ENCODE data around the gene CAV3. TPM values are rescaled to one million over a fixed set of nuclear protein-coding genes. Genes with fewer than 3 reads are reported as not detected.

The CAV3 gene
- total RNA-seq, 4 donors from 2014 or later: not detected

DNA sequence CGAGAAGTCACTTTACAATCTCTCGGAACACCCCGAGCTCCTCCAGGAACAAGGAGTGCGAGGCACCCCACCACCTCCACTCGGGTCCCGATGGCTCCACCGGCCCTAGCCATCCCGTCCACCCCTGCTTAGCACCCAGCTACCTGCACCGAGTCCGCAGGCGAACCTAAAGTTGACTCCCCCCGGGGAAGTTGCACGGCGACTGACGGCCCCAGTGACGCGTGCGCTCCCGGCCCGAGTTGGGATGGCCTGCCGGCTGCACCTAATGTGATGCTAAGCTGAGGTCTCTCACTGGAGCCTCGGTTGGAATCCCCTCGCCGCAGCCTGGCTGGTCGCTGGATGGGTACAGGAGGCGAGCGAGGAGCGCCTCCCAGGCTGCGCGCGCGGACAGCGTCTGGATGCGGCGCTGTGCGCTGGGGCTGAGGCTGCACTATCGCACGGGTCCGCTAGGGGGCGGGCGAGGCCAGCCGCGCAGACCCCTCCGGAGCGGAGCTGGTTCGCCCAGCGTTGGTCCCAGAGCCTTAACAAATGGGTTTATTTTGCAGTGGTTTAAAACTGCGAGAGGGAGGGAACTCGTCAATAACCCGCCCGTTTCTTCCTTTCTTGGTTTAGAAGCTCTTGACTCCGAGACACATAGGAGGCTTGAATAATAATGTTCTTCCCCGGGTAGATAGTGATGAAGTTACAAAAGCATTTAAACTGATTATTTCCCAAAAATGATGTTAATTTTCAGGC lies 35.7 kb downstream of the CAV3 start, which contains the start of gene OXTR:
Gene OXTR, minus strand, starts transcription at position 526 of the 735 bp plus-strand sequence. CDS start 1,426 bp downstream, outside the sequence.
- TF ChIP-seq CTCF (IDR thresholded peaks at IDR 0.05): peak; percentile 76 to 99 (median 99)
- TF ChIP-seq EP300 (IDR thresholded peaks at IDR 0.05; ENCODE audit: low read depth): no peak
- in situ Hi-C loops (cut with MboI; ENCODE audit: low pct_ligation_motif_present in 1 of 4, low pct_unique_long_range_greater_than_20kb in 1 of 4, low sequenced_read_pairs in 3 of 4): no loop called here
- no peaks in the 10 kb centered on the region for H3K36me3 ChIP-seq
- no peak within 1 kb of the TSS for H3K27ac ChIP-seq
- peak; percentile 54 for DNase-seq
- peaks cover 50% of the 10 kb centered on the region for H3K27me3 ChIP-seq
- H3K4me1 ChIP-seq: peaks cover 3 to 25% (median 17%) of the 10 kb centered on the region in 4 donors
- intact Hi-C loops (cut with DNase I; ENCODE audit: low total_unique reads): no loop called here
- no peaks in the 10 kb centered on the region for H3K9me3 ChIP-seq
- peak within 1 kb of the TSS in 1 of 4 donors; percentile 23 for H3K4me3 ChIP-seq
- 4 to 14% methylated on average over 1 to 53 of the region's 53 CpGs for WGBS, 2 donors (ENCODE audit: low coverage in 1 of 2)

DNA sequence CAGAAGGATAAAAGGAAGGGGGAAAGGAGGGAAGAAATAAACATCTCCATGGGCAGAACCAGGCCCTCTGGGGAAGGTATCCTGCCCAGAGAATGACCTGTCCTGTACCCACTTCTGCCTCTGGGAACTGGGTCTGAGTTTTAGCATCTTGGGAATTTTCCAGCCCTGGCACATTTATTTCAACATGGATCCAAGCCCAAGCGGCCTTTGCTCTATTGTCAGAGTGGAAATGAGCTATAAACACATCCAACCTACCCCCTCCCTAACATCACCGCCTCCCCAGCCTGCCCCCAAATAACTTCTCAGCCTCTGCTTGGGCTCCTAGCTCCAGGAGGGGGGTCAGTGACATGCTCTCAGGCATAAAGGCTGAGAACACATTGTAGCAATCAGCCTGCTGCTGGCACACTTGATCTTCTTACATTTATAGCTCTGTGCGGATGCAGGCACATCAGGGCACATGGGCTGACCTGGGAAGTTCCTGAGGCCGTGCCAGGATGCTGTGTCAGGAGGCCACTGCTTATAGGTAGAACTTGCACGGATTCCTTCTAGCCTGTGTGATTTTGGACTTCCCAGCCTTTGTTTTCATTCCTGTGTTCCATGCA lies 40.4 kb downstream of the CAV3 start:
- DNase-seq: no peak
- H3K27me3 ChIP-seq: peaks cover 19% of the 10 kb centered on the region
- in situ Hi-C loops (cut with MboI; ENCODE audit: low pct_ligation_motif_present in 1 of 4, low pct_unique_long_range_greater_than_20kb in 1 of 4, low sequenced_read_pairs in 3 of 4): no loop called here
- H3K4me1 ChIP-seq: peaks cover 2 to 6% (median 4%) of the 10 kb centered on the region in 4 donors
- 74% methylated on average over 5 of the region's 5 CpGs; no CpG with 5 or more reads in 1 of the 2 donors for WGBS, 2 donors (ENCODE audit: low coverage in 1 of 2)
- H3K36me3 ChIP-seq: no peaks in the 10 kb centered on the region
- no peak for TF ChIP-seq POLR2AphosphoS5 (IDR thresholded peaks at IDR 0.05)
- no peak overlapping the region for H3K4me3 ChIP-seq
- intact Hi-C loops (cut with DNase I; ENCODE audit: low total_unique reads): no loop called here
- no peak overlapping the region for H3K27ac ChIP-seq
- H3K9me3 ChIP-seq: no peaks in the 10 kb centered on the region

- Histone ChIP-seq H3K9me3 (no peaks in the 10 kb centered on the region), H3K27me3 (peaks cover 8% of the 10 kb centered on the region), H3K27ac (no peak overlapping the region), H3K4me1 (no peaks in the 10 kb centered on the region), H3K36me3 (no peaks in the 10 kb centered on the region), H3K4me3 (no peak overlapping the region)
- in situ Hi-C loops (cut with MboI; ENCODE audit: low pct_ligation_motif_present in 1 of 4, low pct_unique_long_range_greater_than_20kb in 1 of 4, low sequenced_read_pairs in 3 of 4): no loop called here
- TF ChIP-seq CTCF (IDR thresholded peaks at IDR 0.05) (no peak), EP300 (IDR thresholded peaks at IDR 0.05; ENCODE audit: low read depth) (no peak), POLR2AphosphoS5 (IDR thresholded peaks at IDR 0.05) (no peak), POLR2A (IDR thresholded peaks at IDR 0.05) (no peak)
- intact Hi-C loops (cut with DNase I; ENCODE audit: low total_unique reads): no loop called here
- DNase-seq: no peak
- 88 to 100% methylated on average over 2 to 5 of the region's 5 CpGs for WGBS, 2 donors (ENCODE audit: low coverage in 1 of 2)
These were observed 41.6 kb downstream of the CAV3 start for GRCh38 chr3:8775181-8775580.

DNA sequence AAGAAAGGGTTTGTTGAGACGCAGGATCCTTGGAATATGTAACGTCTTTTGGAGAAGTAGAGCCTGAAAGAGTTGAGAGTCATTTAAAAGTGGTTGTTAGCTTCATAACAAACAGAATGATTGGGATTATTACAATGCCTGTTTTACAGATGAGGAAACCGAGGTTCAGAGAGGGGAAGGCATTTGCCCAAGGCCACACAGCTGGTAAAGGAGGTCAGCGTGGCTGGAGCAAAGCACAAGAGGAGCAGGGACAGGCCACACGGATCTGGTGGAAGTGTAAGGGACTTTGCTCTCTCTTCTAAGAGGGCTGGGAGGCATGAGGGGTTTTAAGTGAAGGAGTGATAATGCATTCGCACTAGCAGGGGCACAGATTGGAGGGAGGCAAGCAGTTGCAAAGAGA lies 42.0 kb downstream of the CAV3 start:
- Histone ChIP-seq H3K27me3 (peaks cover 4% of the 10 kb centered on the region), H3K4me3 (no peak overlapping the region), H3K27ac (no peak overlapping the region), H3K9me3 (no peaks in the 10 kb centered on the region), H3K36me3 (no peaks in the 10 kb centered on the region), H3K4me1 (no peaks in the 10 kb centered on the region)
- intact Hi-C loops (cut with DNase I; ENCODE audit: low total_unique reads): no loop called here
- 88 to 90% methylated on average over 3 to 6 of the region's 6 CpGs for WGBS, 2 donors (ENCODE audit: low coverage in 1 of 2)
- TF ChIP-seq POLR2AphosphoS5 (IDR thresholded peaks at IDR 0.05) (no peak), EP300 (IDR thresholded peaks at IDR 0.05; ENCODE audit: low read depth) (no peak), CTCF (IDR thresholded peaks at IDR 0.05) (no peak), POLR2A (IDR thresholded peaks at IDR 0.05) (no peak)
- in situ Hi-C loops (cut with MboI; ENCODE audit: low pct_ligation_motif_present in 1 of 4, low pct_unique_long_range_greater_than_20kb in 1 of 4, low sequenced_read_pairs in 3 of 4): no loop called here
- DNase-seq: no peak

Data from transverse colon (tissue), 4 donors.